Raji (cell line): ENCODE data around the gene UNC13C.

Experiments
- POLR2A ChIP-seq: IDR thresholded peaks from 2 replicates; pipeline ENCODE4 v1.6.1; 2011; ENCODE audit warnings: low read depth, low read length, control low read depth; ENCODE audit not compliant: insufficient read depth

Gene UNC13C

GRCh38 chr15:54082836-54083492 is 104.7 kb downstream of the UNC13C start:
- no peak for TF ChIP-seq POLR2A

- TF ChIP-seq POLR2A: no peak
Measured at GRCh38 chr15:54083501-54083900, 105.3 kb downstream of the UNC13C start.

GRCh38 chr15:54083991-54084390 is 105.8 kb downstream of the UNC13C start:
- TF ChIP-seq POLR2A: no peak

GRCh38 chr15:54088837-54089236 is 110.6 kb downstream of the UNC13C start:
- no peak for TF ChIP-seq POLR2A

- no peak for TF ChIP-seq POLR2A
Measured at GRCh38 chr15:54089776-54090175, 111.5 kb downstream of the UNC13C start.

GRCh38 chr15:54091651-54092050 is 113.4 kb downstream of the UNC13C start:
- TF ChIP-seq POLR2A: no peak

- TF ChIP-seq POLR2A: no peak
Measured at GRCh38 chr15:54094661-54095060, 116.4 kb downstream of the UNC13C start.

GRCh38 chr15:54097019-54097418 is 118.8 kb downstream of the UNC13C start:
- TF ChIP-seq POLR2A: no peak

GRCh38 chr15:54099010-54099409 is 120.8 kb downstream of the UNC13C start:
- no peak for TF ChIP-seq POLR2A

- TF ChIP-seq POLR2A: no peak
Measured at GRCh38 chr15:54101664-54102270, 123.5 kb downstream of the UNC13C start.

GRCh38 chr15:54102704-54103103 is 124.5 kb downstream of the UNC13C start:
- TF ChIP-seq POLR2A: no peak

- TF ChIP-seq POLR2A: no peak
Measured at GRCh38 chr15:54109014-54109413, 130.8 kb downstream of the UNC13C start.

- no peak for TF ChIP-seq POLR2A
Measured at GRCh38 chr15:54119051-54119450, 140.8 kb downstream of the UNC13C start.

- no peak for TF ChIP-seq POLR2A
Measured at GRCh38 chr15:54120949-54121463, 142.8 kb downstream of the UNC13C start.

GRCh38 chr15:54127574-54127973 is 149.3 kb downstream of the UNC13C start:
- no peak for TF ChIP-seq POLR2A

- no peak for TF ChIP-seq POLR2A
Measured at GRCh38 chr15:54131410-54131809, 153.2 kb downstream of the UNC13C start.
